Measurements from ENCODE around the gene PCK1. TPM values are rescaled to one million over a fixed set of nuclear protein-coding genes. Genes with fewer than 3 reads are reported as not detected.

PCK1 gene
- polyA plus RNA-seq, 1 experiment, result not detected

GRCh38 chr20:57559658-57560553 is 1.0 kb upstream of the PCK1 start:
- no peak for TF ChIP-seq CTCF (IDR thresholded peaks at IDR 0.05; ENCODE audit: low read depth, low read length)
- ChIA-PET CTCF (interaction anchor here (0.6 kb wide), 1 partner anchor 263 kb away, joined by 3 read pairs; no protein-coding TSS in a partner anchor), POLR2A (no interaction called here)
- DNase-seq (ENCODE audit: low read depth, low spot score), result no peak
- no peak overlapping the region for H3K4me3 ChIP-seq (ENCODE audit: low read depth, low read length)
- H3K27ac ChIP-seq (ENCODE audit: low read depth, low read length), result no peak overlapping the region
- no peaks in the 10 kb centered on the region for H3K9me3 ChIP-seq (ENCODE audit: control insufficient read depth, insufficient read depth, low read length)
- H3K27me3 ChIP-seq (ENCODE audit: control insufficient read depth, insufficient read depth, low read length), result peaks cover 4% of the 10 kb centered on the region

GRCh38 chr20:57561356-57562279 is 708 bp downstream of the PCK1 start:
- CTCF ChIA-PET, result no interaction called here
- no peak for DNase-seq (ENCODE audit: low read depth, low spot score)
- no peak overlapping the region for H3K27ac ChIP-seq (ENCODE audit: low read depth, low read length)
- H3K27me3 ChIP-seq (ENCODE audit: control insufficient read depth, insufficient read depth, low read length), result peaks cover 4% of the 10 kb centered on the region
- TF ChIP-seq CTCF (IDR thresholded peaks at IDR 0.05; ENCODE audit: low read depth, low read length), result no peak
- POLR2A ChIA-PET, result no interaction called here
- H3K9me3 ChIP-seq (ENCODE audit: control insufficient read depth, insufficient read depth, low read length), result no peaks in the 10 kb centered on the region
- no peak overlapping the region for H3K4me3 ChIP-seq (ENCODE audit: low read depth, low read length)

- no peak for TF ChIP-seq CTCF (IDR thresholded peaks at IDR 0.05; ENCODE audit: low read depth, low read length)
- Histone ChIP-seq H3K4me3 (ENCODE audit: low read depth, low read length) (no peak overlapping the region), H3K27ac (ENCODE audit: low read depth, low read length) (no peak overlapping the region), H3K27me3 (ENCODE audit: control insufficient read depth, insufficient read depth, low read length) (peaks cover 4% of the 10 kb centered on the region), H3K9me3 (ENCODE audit: control insufficient read depth, insufficient read depth, low read length) (no peaks in the 10 kb centered on the region)
- ChIA-PET POLR2A (no interaction called here), CTCF (interaction anchor here (0.7 kb wide), 1 partner anchor 32 kb away, joined by 4 read pairs; no protein-coding TSS in a partner anchor)
- no peak for DNase-seq (ENCODE audit: low read depth, low spot score)
Observed at GRCh38 chr20:57562541-57563465, 1.9 kb downstream of the PCK1 start.

GRCh38 chr20:57563522-57563921 is 2.6 kb downstream of the PCK1 start:
- ChIA-PET CTCF (no interaction called here), POLR2A (no interaction called here)
- Histone ChIP-seq H3K27me3 (ENCODE audit: control insufficient read depth, insufficient read depth, low read length) (peaks cover 4% of the 10 kb centered on the region), H3K27ac (ENCODE audit: low read depth, low read length) (no peak overlapping the region), H3K4me3 (ENCODE audit: low read depth, low read length) (no peak overlapping the region), H3K9me3 (ENCODE audit: control insufficient read depth, insufficient read depth, low read length) (no peaks in the 10 kb centered on the region)
- no peak for DNase-seq (ENCODE audit: low read depth, low spot score)
- TF ChIP-seq CTCF (IDR thresholded peaks at IDR 0.05; ENCODE audit: low read depth, low read length), result no peak
